ENCODE data around the gene SCO1. TPM values are rescaled to one million over a fixed set of nuclear protein-coding genes. Genes with fewer than 3 reads are reported as not detected.
"Not testable (repeated sequence)": the region's sequence is repeated elsewhere in the genome, so short reads cannot be mapped to it uniquely, and the experiment has no call there.

Gene SCO1
- total RNA-seq, 1 donor from 2014 or later = 36.0 TPM

DNA sequence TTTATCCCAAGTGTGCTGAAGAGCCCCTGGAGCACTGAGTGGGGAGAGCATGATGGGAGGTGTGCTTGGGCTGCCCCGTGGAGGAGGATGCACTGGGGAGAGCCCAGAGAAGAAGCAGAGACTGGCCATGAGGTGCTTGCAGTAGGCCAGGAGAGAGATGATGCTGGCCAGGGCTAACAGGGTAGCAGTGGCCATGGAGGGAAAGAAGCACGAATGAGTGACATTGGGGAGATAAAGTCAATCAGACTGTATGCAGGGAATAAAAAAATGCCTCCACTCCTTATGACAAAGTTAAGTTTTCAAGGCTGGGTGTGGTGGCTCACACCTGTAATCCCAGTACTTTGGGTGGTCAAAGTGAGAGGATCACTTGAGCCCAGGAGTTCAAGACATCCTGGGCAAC is 37.9 kb upstream of the SCO1 start:
- DNase-seq (ENCODE audit: low read depth) = no peak
- no peak for FAIRE-seq
- Histone ChIP-seq H3K4me2 (ENCODE audit: low read length) (no peak overlapping the region), H4K20me1 (ENCODE audit: insufficient read depth, low read length) (no peaks in the 10 kb centered on the region), H3K36me3 (ENCODE audit: insufficient read depth, low read length) (no peaks in the 10 kb centered on the region), H3K27me3 (ENCODE audit: insufficient read depth, low read length) (peaks cover under 1% of the 10 kb centered on the region), H3K4me1 (ENCODE audit: insufficient read depth, low read length) (no peaks in the 10 kb centered on the region), H3K9ac (ENCODE audit: low read length) (no peak overlapping the region), H3K4me3 (ENCODE audit: insufficient read depth, low read depth, low read length) (no peak overlapping the region), H3K27ac (ENCODE audit: low read depth, low read length) (no peak overlapping the region), H2AFZ (ENCODE audit: low read depth, low read length) (no peak overlapping the region), H3K79me2 (ENCODE audit: insufficient read depth, low read length) (no peaks in the 10 kb centered on the region), H3K9me3 (ENCODE audit: insufficient read depth, low read depth, low read length) (no peaks in the 10 kb centered on the region)
- no peak overlapping the region for H3K27ac Mint-ChIP-seq (ENCODE audit: unreplicated experiment)
- H3K4me1 Mint-ChIP-seq (ENCODE audit: low read depth, unreplicated experiment) = peaks cover 4% of the 10 kb centered on the region
- H3K27me3 Mint-ChIP-seq (ENCODE audit: low read depth, unreplicated experiment) = peaks cover 16% of the 10 kb centered on the region
- no peaks in the 10 kb centered on the region for H3K9me3 Mint-ChIP-seq (ENCODE audit: unreplicated experiment)
- H3K36me3 Mint-ChIP-seq (ENCODE audit: low read depth, unreplicated experiment) = no peaks in the 10 kb centered on the region
- TF ChIP-seq, protein P1, sequence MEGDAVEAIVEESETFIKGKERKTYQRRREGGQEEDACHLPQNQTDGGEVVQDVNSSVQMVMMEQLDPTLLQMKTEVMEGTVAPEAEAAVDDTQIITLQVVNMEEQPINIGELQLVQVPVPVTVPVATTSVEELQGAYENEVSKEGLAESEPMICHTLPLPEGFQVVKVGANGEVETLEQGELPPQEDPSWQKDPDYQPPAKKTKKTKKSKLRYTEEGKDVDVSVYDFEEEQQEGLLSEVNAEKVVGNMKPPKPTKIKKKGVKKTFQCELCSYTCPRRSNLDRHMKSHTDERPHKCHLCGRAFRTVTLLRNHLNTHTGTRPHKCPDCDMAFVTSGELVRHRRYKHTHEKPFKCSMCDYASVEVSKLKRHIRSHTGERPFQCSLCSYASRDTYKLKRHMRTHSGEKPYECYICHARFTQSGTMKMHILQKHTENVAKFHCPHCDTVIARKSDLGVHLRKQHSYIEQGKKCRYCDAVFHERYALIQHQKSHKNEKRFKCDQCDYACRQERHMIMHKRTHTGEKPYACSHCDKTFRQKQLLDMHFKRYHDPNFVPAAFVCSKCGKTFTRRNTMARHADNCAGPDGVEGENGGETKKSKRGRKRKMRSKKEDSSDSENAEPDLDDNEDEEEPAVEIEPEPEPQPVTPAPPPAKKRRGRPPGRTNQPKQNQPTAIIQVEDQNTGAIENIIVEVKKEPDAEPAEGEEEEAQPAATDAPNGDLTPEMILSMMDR (IDR thresholded peaks at IDR 0.05; ENCODE audit: insufficient read depth, low read depth, low read length) = no peak
- no peak for TF ChIP-seq EZH2 (IDR thresholded peaks at IDR 0.05; ENCODE audit: insufficient read depth, low read length)
- H3K4me3 Mint-ChIP-seq (ENCODE audit: unreplicated experiment) = no peak overlapping the region

DNA sequence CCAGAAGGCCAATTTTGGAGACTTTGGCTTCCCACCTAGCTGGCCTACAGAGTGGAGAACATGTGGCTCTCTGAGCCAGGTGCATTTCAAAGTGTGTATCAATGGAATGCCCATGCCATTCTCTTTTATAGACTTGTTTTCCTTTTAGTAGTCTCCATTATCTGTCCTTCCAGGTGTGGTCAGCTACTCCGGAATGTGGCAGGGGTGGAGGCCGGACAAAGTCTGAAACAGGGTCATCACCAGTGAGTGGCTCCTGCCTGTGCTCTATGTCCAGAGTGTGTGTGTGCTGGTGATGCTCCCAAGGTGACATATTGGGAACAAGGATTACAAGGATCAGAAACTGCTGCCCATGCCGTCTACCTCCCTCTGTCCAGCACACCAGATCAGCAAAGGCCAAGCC is 36.3 kb upstream of the SCO1 start:
- H3K4me1 ChIP-seq (ENCODE audit: insufficient read depth, low read length) = no peaks in the 10 kb centered on the region
- no peak overlapping the region for H3K9ac ChIP-seq (ENCODE audit: low read length)
- H3K27ac ChIP-seq (ENCODE audit: low read depth, low read length) = no peak overlapping the region
- H2AFZ ChIP-seq (ENCODE audit: low read depth, low read length) = no peak overlapping the region
- H3K4me2 ChIP-seq (ENCODE audit: low read length) = no peak overlapping the region
- DNase-seq (ENCODE audit: low read depth) (no peak), FAIRE-seq (no peak)
- no peaks in the 10 kb centered on the region for H3K27me3 ChIP-seq (ENCODE audit: insufficient read depth, low read length)
- Mint-ChIP-seq H3K36me3 (ENCODE audit: low read depth, unreplicated experiment) (no peaks in the 10 kb centered on the region), H3K4me3 (ENCODE audit: unreplicated experiment) (no peak overlapping the region), H3K27me3 (ENCODE audit: low read depth, unreplicated experiment) (peaks cover 10% of the 10 kb centered on the region), H3K9me3 (ENCODE audit: unreplicated experiment) (no peaks in the 10 kb centered on the region), H3K27ac (ENCODE audit: unreplicated experiment) (no peak overlapping the region), H3K4me1 (ENCODE audit: low read depth, unreplicated experiment) (peaks cover 4% of the 10 kb centered on the region)
- H4K20me1 ChIP-seq (ENCODE audit: insufficient read depth, low read length) = no peaks in the 10 kb centered on the region
- H3K36me3 ChIP-seq (ENCODE audit: insufficient read depth, low read length) = no peaks in the 10 kb centered on the region
- no peak overlapping the region for H3K4me3 ChIP-seq (ENCODE audit: insufficient read depth, low read depth, low read length)
- no peak for TF ChIP-seq EZH2 (IDR thresholded peaks at IDR 0.05; ENCODE audit: insufficient read depth, low read length)
- TF ChIP-seq, protein P1 (IDR thresholded peaks at IDR 0.05; ENCODE audit: insufficient read depth, low read depth, low read length) = no peak
- H3K9me3 ChIP-seq (ENCODE audit: insufficient read depth, low read depth, low read length) = no peaks in the 10 kb centered on the region
- no peaks in the 10 kb centered on the region for H3K79me2 ChIP-seq (ENCODE audit: insufficient read depth, low read length)

DNA sequence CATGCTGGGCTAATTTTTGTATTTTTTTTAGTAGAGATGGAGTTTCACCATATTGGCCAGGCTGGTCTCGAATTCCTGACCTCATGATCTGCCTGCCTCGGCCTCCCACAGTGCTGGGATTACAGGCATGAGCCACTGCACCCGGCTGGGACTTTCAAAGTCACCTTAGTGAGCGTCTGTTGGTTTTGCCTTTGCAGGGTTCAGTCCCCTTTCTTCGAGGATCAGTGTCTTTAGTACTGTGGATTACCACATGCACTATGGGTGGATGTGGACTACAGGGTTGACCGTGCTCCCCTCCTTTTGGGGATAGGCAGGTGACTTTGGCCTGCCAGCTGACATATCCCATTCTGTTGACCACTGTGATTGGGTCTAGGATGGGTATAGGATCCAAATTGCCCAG is 34.8 kb upstream of the SCO1 start:
- not testable (repeated sequence) for H3K4me3 Mint-ChIP-seq (ENCODE audit: unreplicated experiment); H3K27me3 ChIP-seq (ENCODE audit: insufficient read depth, low read length); H3K36me3 ChIP-seq (ENCODE audit: insufficient read depth, low read length); H3K36me3 Mint-ChIP-seq (ENCODE audit: low read depth, unreplicated experiment); H4K20me1 ChIP-seq (ENCODE audit: insufficient read depth, low read length); FAIRE-seq; H3K27ac ChIP-seq (ENCODE audit: low read depth, low read length); H3K4me2 ChIP-seq (ENCODE audit: low read length); H3K27ac Mint-ChIP-seq (ENCODE audit: unreplicated experiment); DNase-seq (ENCODE audit: low read depth); H3K4me1 ChIP-seq (ENCODE audit: insufficient read depth, low read length); H3K9ac ChIP-seq (ENCODE audit: low read length); H3K9me3 ChIP-seq (ENCODE audit: insufficient read depth, low read depth, low read length); H3K4me3 ChIP-seq (ENCODE audit: insufficient read depth, low read depth, low read length); H3K9me3 Mint-ChIP-seq (ENCODE audit: unreplicated experiment); H3K4me1 Mint-ChIP-seq (ENCODE audit: low read depth, unreplicated experiment); H3K79me2 ChIP-seq (ENCODE audit: insufficient read depth, low read length); H3K27me3 Mint-ChIP-seq (ENCODE audit: low read depth, unreplicated experiment); H2AFZ ChIP-seq (ENCODE audit: low read depth, low read length)

Measured in astrocyte (in vitro differentiated cells and primary cell).